HT1080 (cell line): Measurements from ENCODE around the gene HDAC9. TPM values are rescaled to one million over a fixed set of nuclear protein-coding genes. Genes with fewer than 3 reads are reported as not detected.

Experiments
- DNase-seq: peaks from one replicate; pipeline ENCODE4 v3.0.0-alpha.2; 2015; ENCODE audit warnings: low read depth
- total RNA-seq: library from RNA; depleted of rRNA; stranded (reverse); fragments of >200 nt; shearing (Covaris generic); gene quantifications from 2 replicates; pipeline ENCODE4 v1.2.3, GENCODE V29; 2014

The HDAC9 gene
- total RNA-seq, 1 experiment from 2014 or later = 9.6 TPM

DNA sequence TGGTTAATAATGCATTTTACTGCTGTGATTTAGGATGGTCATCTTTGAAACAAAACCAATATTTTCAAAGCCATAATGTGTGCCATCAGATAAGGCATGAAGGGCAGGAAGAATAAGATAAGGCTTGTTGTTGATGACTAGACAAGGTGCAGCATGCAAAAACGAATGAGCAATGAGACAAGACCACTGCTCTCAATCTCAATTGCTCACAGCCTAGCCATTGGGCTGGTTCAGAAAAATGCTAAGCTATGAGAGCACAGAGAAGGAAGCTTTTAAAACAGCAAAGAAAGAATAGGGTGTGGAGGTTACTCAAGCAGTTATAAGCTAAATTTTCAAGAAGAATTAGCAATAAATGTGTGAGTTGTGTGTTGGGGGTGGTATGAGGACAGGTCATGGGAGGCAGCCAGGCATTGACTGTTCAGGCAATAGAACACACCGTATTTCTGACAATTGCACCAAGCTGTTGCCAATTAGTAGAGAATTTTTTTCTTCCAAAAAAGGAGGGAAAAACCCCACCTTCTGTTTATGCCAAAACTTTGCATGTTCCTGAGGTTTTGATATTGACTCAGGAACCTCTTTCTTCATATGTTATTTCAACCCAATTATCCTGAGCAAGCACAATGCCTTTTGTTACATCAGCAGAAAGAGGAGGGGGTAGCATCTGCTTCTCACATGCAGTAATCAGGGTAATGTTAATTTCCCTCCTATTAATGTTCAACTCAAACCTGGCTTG is 276.5 kb downstream of the HDAC9 start:
- no peak for DNase-seq

DNA sequence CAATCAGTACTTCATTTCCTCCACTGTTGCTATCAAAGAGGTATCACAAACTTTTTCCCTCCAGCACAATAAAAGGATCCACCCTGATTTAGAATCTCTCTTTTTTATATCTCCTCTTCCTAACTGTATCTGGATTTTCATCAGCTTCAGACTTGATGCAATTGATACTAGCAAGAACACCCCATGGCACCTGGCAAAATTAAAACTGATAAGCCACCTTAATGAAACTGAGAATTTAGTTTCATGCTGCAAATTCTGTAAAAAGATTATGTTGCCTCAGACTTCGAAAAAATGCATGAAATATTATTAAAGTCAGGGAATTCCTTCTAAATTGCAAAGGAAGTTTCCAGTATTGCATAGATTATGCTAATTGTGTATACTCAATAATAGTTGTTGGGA is 277.0 kb downstream of the HDAC9 start:
- DNase-seq = no peak

DNA sequence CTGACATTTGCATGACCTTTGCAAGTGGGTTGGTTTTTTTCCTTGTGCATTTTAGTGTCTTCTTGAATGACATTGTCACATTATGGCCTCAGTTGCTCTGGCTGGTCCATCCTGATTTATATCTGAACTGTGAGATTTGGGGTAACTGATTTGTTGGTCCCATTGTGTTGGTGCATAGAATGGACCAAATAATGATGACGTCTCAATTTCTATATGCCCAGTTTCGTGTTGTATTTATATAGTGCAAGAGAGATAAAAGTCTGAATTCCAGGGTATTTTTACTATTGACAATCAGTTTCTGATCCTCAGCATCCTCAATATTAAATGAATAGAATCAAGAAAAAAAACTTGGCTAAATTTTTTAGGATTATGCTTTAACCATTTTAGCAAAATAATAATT is 281.8 kb downstream of the HDAC9 start:
- no peak for DNase-seq

- DNase-seq = peak; percentile 47
Observed at GRCh38 chr7:18778594-18778993, 283.0 kb downstream of the HDAC9 start.

GRCh38 chr7:18780266-18780665 is 284.7 kb downstream of the HDAC9 start:
- DNase-seq = no peak

GRCh38 chr7:18780938-18781337 is 285.4 kb downstream of the HDAC9 start:
- DNase-seq = no peak

DNA sequence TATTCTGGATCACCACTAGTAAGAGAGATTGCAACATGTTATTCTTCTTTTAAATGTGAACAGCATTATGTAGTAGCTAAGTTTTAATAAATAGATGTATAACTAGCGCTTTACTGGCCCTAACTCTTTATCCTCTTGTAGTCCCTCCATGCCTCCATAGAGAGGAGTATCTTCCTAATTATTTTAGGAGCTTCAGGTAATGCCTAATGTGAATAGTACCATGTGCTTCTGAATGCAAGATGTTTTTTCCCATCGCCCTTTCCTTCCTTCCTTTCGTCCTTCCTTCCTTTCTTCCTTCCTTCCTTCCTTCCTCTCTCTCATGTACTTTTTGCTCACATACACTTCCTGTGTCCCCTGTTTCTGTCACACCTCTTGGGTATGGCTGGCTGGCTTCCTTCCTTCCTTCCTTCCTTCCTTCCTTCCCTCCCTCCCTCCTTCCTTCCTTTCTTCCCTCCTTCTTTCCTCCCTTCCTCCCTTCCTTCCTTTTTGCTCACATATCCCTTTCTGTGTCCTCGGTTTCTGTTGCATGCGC is 290.7 kb downstream of the HDAC9 start:
- no peak for DNase-seq

DNA sequence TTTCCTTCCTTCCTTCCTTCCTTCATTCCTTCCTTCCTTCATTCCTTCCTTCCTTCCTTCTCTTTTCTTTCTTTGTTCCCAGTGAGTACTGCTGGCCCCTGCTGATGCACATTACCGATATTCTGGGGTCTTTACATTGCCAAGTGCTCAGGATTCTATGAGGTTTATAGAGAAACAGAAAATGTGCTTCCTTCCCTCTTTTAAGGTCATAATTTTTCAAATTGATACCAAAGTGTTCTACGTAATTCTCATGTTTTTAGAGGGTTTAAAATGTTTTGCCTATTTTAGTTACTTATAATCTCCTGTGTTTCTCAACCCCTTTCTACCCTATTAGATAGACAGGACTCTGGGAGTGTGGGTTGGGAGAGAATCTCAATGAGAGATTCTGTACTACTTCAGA is 291.2 kb downstream of the HDAC9 start:
- DNase-seq = no peak

- no peak for DNase-seq
Observed at GRCh38 chr7:18788026-18788425, 292.5 kb downstream of the HDAC9 start.

DNA sequence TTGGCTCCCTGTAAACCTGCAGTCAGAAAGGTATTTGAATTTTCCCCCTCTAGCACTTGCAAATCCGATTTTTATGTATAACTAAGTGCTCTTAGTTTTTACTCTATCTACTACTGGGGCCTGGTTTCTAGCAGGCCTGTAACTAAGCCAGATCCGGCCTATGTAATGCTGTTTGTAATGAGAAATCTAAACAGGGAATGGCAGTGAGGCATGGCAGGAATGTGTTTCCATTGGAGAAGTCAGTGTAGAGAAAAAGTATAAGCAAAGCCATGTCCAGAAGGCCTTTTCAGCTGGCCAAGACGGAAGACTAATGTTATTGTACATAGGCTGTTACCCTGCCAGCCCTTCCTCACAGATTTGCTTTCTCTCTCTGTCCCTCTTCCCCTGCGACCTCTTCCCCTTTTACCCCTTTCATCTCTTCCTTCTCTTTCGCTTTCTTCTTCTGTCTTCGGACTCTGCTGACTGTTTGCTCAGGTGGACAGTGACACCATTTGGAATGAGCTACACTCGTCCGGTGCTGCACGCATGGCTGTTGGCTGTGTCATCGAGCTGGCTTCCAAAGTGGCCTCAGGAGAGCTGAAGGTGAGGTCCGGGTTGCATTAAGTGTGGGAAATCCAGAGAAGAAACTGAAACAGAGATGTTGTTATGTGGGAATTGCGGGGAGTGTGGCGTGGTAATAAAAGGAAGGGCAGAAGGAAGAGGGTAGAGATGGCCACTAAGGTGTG is 297.5 kb downstream of the HDAC9 start:
- no peak for DNase-seq

DNA sequence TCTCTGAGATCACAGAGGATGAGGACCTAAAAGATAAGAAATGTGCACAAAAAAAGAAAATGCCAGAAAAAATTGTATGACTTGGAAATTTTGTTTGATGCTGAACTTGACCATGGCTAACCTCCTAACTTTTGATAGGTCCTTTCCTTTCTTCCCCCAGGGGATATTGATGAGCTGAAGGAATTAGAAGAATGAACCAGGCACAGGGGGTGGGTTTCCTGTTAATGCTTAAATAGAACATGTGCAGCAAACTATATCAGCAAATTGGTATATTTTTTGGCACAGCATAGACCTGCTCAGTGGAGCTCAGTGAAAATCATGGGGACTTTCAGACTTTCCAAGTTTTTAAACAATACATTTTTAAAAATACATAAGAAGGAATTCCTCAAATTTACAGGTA is 300.7 kb downstream of the HDAC9 start:
- no peak for DNase-seq

- peak; percentile 22 for DNase-seq
Observed at GRCh38 chr7:18798088-18798906, 302.7 kb downstream of the HDAC9 start.

- no peak for DNase-seq
Observed at GRCh38 chr7:18799899-18800298, 304.4 kb downstream of the HDAC9 start.

- DNase-seq = no peak
Observed at GRCh38 chr7:18803923-18804322, 308.4 kb downstream of the HDAC9 start.

GRCh38 chr7:18806177-18806576 is 310.6 kb downstream of the HDAC9 start:
- DNase-seq = no peak

DNA sequence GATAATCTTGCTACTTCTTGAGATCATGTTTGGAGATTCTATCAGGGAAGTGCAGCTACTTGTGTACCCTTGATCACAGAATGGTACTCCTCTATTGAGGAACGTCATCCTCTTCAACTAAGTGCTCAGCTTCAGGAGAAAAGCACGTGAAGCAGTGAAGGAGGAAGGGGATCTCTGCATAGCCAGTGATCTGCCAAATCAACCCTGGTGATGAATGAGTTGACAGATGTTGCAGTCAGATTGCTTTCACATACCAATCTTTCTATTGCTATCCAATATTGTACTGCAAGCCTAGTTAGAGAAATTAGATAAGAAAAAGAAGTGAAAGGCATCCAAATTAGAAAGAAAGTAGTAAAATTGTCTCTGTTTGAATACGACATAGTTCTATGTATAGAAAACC is 312.5 kb downstream of the HDAC9 start:
- no peak for DNase-seq

GRCh38 chr7:18815261-18815960 is 319.9 kb downstream of the HDAC9 start:
- no peak for DNase-seq

GRCh38 chr7:18820981-18821380 is 325.4 kb downstream of the HDAC9 start:
- no peak for DNase-seq

DNA sequence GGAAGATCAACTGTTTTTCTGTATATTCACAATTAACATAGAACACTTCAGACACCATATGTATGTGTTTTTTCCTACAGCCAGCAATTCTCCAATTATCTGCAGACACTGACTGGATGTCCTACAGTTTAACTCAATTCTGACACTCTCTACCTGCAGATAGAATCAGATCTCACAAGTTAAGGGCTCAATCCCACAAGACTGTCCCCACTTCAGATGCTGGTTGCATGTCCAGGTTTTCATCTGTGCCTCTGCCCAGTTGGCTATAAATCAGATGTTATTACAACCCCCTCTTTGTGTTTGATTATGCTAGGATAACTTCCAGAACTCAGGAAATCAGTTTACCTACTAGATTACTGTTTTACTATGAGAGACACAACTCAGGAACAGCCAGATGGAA is 326.0 kb downstream of the HDAC9 start:
- DNase-seq = no peak

- DNase-seq = no peak
Observed at GRCh38 chr7:18824157-18824556, 328.6 kb downstream of the HDAC9 start.

- no peak for DNase-seq
Observed at GRCh38 chr7:18828260-18828993, 332.9 kb downstream of the HDAC9 start.
